Calu3 (cell line): ENCODE results near the gene CREB3L1. TPM values are rescaled to one million over a fixed set of nuclear protein-coding genes. Genes with fewer than 3 reads are reported as not detected.

Experiments
- BruUV-seq: library from RNA; stranded (reverse); fragments of 400-500 nt; replicated peaks from 2 replicates; lab custom pipeline; 2021; lab: Mats Ljungman, UMichigan
- CTCF ChIA-PET: fragments of 300-600 bp; sonication (Branson Sonifier 250); formaldehyde crosslinking; loops from one replicate; lab custom pipeline; 2022; ENCODE audit warnings: antibody characterized with exemption; lab: Charles Lee
- DNase-seq: peaks from one replicate; pipeline ENCODE4 v3.0.0; 2022
- H3K27ac Mint-ChIP-seq: one replicate; pipeline ENCODE4 v1.8.0; 2022; ENCODE audit warnings: mixed read lengths; ENCODE audit not compliant: unreplicated experiment
- H3K27me3 Mint-ChIP-seq: one replicate; pipeline ENCODE4 v1.8.0; 2022; ENCODE audit warnings: mixed read lengths; ENCODE audit not compliant: unreplicated experiment
- H3K36me3 Mint-ChIP-seq: one replicate; pipeline ENCODE4 v1.8.0; 2022; ENCODE audit warnings: mild to moderate bottlenecking, moderate library complexity, mixed read lengths; ENCODE audit not compliant: insufficient read depth, unreplicated experiment
- H3K4me1 Mint-ChIP-seq: one replicate; pipeline ENCODE4 v1.8.0; 2022; ENCODE audit warnings: mild to moderate bottlenecking, low read depth, mixed read lengths; ENCODE audit not compliant: unreplicated experiment
- H3K4me3 Mint-ChIP-seq: one replicate; pipeline ENCODE4 v1.8.0; 2022; ENCODE audit warnings: mild to moderate bottlenecking, low read depth, moderate library complexity, mixed read lengths; ENCODE audit not compliant: unreplicated experiment
- H3K9me3 Mint-ChIP-seq: one replicate; pipeline ENCODE4 v1.8.0; 2022; ENCODE audit warnings: low read depth, mixed read lengths; ENCODE audit not compliant: unreplicated experiment
- intact Hi-C: fragments of 100-400 bp; cut with micrococcal nuclease; formaldehyde crosslinking; loops from one replicate; pipeline ENCODE4 v1.10.0; 2022; ENCODE audit not compliant: unreplicated experiment
- total RNA-seq: library from RNA; stranded (reverse); gene quantifications from 2 replicates; pipeline ENCODE4 v1.2.3, GENCODE V29; 2022
- TF ChIP-seq, protein P1 (sequence below): fragments of 200-600 bp; IDR thresholded peaks from one replicate; pipeline ENCODE4 v1.8.0; 2022; ENCODE audit warnings: antibody characterized with exemption; ENCODE audit not compliant: unreplicated experiment

The CREB3L1 gene
- total RNA-seq, 1 experiment from 2014 or later = not detected

DNA sequence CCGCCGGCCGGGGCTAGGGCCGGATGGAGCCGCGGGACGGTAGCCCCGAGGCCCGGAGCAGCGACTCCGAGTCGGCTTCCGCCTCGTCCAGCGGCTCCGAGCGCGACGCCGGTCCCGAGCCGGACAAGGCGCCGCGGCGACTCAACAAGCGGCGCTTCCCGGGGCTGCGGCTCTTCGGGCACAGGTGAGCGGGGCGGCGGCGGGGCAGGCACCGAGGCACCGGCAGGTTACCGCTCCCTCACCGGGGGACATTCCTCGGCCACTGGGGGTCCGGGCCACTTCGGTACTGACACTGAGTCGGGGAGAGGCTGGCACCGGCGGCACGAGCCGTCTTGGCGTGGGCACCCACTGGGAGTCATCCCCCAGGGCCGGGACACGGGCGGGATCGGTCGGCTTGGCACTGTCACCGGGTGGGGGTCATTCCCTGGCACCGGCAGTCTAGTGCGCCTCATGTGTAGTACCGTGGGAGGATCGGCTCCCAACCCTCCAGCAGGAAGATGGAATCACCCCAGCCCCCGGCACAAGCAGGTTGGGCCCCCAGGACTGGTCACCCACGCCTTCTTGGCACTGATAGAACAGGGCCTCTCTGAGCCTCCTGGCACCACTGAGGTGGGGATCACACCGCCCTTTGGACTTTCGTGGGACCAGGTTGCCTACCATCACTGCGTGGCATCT is 70.3 kb downstream of the CREB3L1 start:
- CTCF ChIA-PET = interaction anchor here (0.6 to 1.6 kb wide), 3 partner anchors 15 to 42 kb away, joined by 3 to 8 read pairs (median 3); no protein-coding TSS in a partner anchor
- TF ChIP-seq, protein P1, sequence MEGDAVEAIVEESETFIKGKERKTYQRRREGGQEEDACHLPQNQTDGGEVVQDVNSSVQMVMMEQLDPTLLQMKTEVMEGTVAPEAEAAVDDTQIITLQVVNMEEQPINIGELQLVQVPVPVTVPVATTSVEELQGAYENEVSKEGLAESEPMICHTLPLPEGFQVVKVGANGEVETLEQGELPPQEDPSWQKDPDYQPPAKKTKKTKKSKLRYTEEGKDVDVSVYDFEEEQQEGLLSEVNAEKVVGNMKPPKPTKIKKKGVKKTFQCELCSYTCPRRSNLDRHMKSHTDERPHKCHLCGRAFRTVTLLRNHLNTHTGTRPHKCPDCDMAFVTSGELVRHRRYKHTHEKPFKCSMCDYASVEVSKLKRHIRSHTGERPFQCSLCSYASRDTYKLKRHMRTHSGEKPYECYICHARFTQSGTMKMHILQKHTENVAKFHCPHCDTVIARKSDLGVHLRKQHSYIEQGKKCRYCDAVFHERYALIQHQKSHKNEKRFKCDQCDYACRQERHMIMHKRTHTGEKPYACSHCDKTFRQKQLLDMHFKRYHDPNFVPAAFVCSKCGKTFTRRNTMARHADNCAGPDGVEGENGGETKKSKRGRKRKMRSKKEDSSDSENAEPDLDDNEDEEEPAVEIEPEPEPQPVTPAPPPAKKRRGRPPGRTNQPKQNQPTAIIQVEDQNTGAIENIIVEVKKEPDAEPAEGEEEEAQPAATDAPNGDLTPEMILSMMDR = no peak
- H3K4me3 Mint-ChIP-seq = peak overlapping the region; percentile 50
- no peak overlapping the region for H3K27ac Mint-ChIP-seq
- intact Hi-C loops = no loop called here
- DNase-seq = peak; percentile 21
- H3K27me3 Mint-ChIP-seq = peaks cover 46% of the 10 kb centered on the region
- peaks cover 23% of the 10 kb centered on the region for H3K36me3 Mint-ChIP-seq
- no peaks in the 10 kb centered on the region for H3K9me3 Mint-ChIP-seq
- BruUV-seq = no TSS peak
- H3K4me1 Mint-ChIP-seq = peaks cover 20% of the 10 kb centered on the region

GRCh38 chr11:46348566-46349401 is 71.3 kb downstream of the CREB3L1 start:
- DNase-seq = no peak
- Mint-ChIP-seq H3K4me1 (peaks cover 20% of the 10 kb centered on the region), H3K27ac (peak overlapping the region; percentile 39), H3K4me3 (peak overlapping the region; percentile 50), H3K27me3 (peaks cover 36% of the 10 kb centered on the region), H3K36me3 (peaks cover 23% of the 10 kb centered on the region), H3K9me3 (no peaks in the 10 kb centered on the region)
- no TSS peak for BruUV-seq
- CTCF ChIA-PET = interaction anchor here (1.5 kb wide), 1 partner anchor 14 kb away, joined by 8 read pairs; no protein-coding TSS in a partner anchor
- intact Hi-C loops = no loop called here
- TF ChIP-seq, protein P1 = no peak

DNA sequence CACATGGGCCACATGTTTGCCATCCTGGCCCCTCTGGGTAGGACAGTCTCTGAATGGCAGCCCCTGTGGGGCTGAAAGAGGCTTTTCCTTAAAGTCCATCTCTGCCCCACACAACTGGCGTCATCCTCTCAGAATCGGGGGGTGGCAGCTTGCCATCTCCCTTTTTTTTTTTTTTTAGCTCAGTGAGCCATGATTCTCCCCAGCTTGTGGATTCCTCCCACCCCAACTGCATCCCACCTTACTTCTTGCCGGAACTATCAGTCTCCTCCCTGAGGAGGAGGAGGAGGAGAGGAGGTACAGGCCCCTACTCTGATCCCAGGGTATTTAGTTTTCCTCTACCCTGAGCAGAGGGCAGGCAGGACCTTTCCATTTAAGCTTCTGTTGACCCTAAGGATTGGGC is 73.2 kb downstream of the CREB3L1 start:
- Mint-ChIP-seq H3K27me3 (peaks cover 17% of the 10 kb centered on the region), H3K36me3 (peaks cover 23% of the 10 kb centered on the region), H3K4me1 (peaks cover 20% of the 10 kb centered on the region), H3K27ac (no peak overlapping the region), H3K4me3 (no peak overlapping the region), H3K9me3 (no peaks in the 10 kb centered on the region)
- BruUV-seq = no TSS peak
- DNase-seq = no peak
- TF ChIP-seq, protein P1 = no peak
- intact Hi-C loops = no loop called here
- CTCF ChIA-PET = interaction anchor here (0.8 kb wide), 1 partner anchor 13 kb away, joined by 3 read pairs; no protein-coding TSS in a partner anchor

DNA sequence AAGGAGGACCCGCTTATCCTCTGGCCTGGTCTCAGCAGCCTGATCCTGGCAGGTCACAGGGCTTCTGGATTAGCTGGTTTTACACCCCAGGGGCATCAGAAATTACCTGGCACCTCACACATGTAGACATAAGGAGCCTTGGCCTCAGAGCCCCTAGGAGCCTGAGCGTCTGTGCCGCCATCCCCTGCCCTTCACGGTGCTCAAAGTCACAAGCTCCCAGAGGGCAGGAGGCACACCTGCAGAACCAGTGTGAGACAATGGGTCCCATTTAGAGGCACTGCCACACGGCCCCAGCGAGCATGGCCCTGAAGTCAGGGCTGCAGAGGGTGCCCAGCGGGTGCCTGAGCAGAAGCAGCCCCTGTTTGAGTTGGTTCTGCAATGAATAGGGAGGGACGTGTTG is 73.7 kb downstream of the CREB3L1 start:
- no TSS peak for BruUV-seq
- CTCF ChIA-PET = interaction anchor here (0.8 kb wide), 1 partner anchor 12 kb away, joined by 3 read pairs; no protein-coding TSS in a partner anchor
- Mint-ChIP-seq H3K4me1 (peaks cover 20% of the 10 kb centered on the region), H3K4me3 (no peak overlapping the region), H3K9me3 (no peaks in the 10 kb centered on the region), H3K36me3 (peaks cover 23% of the 10 kb centered on the region), H3K27ac (no peak overlapping the region), H3K27me3 (peaks cover 12% of the 10 kb centered on the region)
- TF ChIP-seq, protein P1 = no peak
- no peak for DNase-seq
- intact Hi-C loops = no loop called here
